SK-N-MC (cell line): ENCODE measurements around the gene RACGAP1.

ENCODE experiments used
- EZH2 ChIP-seq: fragments of 200-600 bp; sonication (generic); IDR thresholded peaks from one replicate; pipeline ENCODE4 v1.6.1; 2017; ENCODE audit warnings: antibody characterized with exemption
- FOXP2 ChIP-seq: optimal IDR thresholded peaks from 2 replicates; pipeline ENCODE3; 2011; ENCODE audit warnings: mild to moderate bottlenecking, moderate library complexity; ENCODE audit not compliant: insufficient read depth; ENCODE audit errors: extremely low read length, control extremely low read depth
- POLR2AphosphoS5 ChIP-seq: IDR thresholded peaks from 2 replicates; pipeline ENCODE4 v1.6.1; 2012; ENCODE audit warnings: mild to moderate bottlenecking, low read depth, low read length, borderline replicate concordance

GRCh38 chr12:50070314-50071060 lies 45.2 kb upstream of the RACGAP1 start:
- TF ChIP-seq POLR2AphosphoS5, result no peak
- no peak for TF ChIP-seq EZH2
- TF ChIP-seq FOXP2, result no peak
